Breast epithelium (tissue), 3 donors: ENCODE results near the gene ALX4.

ENCODE experiments used
- POLR2A ChIP-seq: fragments of 450-650 bp; IDR thresholded peaks from one replicate; pipeline ENCODE4 v1.6.1; 2016; ENCODE audit warnings: antibody characterized with exemption, mild to moderate bottlenecking, moderate library complexity
- TF ChIP-seq, protein P1 (sequence below), 3 donors: fragments of 450-650 bp; IDR thresholded peaks; one replicate each; pipeline ENCODE4 v1.5.1; 2016 to 2017; ENCODE audit warnings: antibody characterized with exemption in 3 of 3, mild to moderate bottlenecking in 3 of 3, moderate library complexity in 3 of 3

DNA sequence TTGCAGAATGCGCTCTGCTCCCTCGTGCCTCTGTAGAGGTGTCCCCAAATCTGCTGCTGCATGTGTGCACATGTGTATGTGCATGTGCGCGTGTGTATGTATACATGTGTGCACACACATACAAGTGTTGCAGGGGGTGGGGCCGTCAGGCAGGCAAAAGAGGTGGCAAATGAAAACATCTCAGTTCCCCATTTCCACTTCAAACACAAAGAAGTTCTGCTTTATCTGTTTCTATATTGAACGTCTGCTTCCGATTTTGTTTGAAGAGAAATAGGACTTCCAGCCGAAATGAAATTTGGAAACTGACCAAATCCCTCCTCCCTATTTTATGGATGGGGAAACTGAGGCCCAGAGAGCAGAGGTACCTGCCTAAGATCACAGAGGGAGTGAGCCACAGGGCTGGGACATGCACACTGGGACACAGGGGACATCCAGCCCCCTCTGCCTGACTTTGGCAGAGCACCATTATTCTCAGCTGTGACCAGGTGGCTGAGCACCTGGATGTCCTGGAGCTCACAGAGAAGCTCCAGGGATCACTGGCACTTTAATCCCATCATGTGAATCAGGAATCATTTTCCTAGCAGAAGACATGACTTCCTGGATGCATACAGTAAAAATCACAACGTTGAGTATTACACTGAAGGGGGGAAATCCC, 41.2 kb upstream of the ALX4 start:
- no peak for TF ChIP-seq POLR2A
- TF ChIP-seq, protein P1, sequence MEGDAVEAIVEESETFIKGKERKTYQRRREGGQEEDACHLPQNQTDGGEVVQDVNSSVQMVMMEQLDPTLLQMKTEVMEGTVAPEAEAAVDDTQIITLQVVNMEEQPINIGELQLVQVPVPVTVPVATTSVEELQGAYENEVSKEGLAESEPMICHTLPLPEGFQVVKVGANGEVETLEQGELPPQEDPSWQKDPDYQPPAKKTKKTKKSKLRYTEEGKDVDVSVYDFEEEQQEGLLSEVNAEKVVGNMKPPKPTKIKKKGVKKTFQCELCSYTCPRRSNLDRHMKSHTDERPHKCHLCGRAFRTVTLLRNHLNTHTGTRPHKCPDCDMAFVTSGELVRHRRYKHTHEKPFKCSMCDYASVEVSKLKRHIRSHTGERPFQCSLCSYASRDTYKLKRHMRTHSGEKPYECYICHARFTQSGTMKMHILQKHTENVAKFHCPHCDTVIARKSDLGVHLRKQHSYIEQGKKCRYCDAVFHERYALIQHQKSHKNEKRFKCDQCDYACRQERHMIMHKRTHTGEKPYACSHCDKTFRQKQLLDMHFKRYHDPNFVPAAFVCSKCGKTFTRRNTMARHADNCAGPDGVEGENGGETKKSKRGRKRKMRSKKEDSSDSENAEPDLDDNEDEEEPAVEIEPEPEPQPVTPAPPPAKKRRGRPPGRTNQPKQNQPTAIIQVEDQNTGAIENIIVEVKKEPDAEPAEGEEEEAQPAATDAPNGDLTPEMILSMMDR (IDR thresholded peaks at IDR 0.05): no peak
